ENCODE data around the gene KRT1.

DNA sequence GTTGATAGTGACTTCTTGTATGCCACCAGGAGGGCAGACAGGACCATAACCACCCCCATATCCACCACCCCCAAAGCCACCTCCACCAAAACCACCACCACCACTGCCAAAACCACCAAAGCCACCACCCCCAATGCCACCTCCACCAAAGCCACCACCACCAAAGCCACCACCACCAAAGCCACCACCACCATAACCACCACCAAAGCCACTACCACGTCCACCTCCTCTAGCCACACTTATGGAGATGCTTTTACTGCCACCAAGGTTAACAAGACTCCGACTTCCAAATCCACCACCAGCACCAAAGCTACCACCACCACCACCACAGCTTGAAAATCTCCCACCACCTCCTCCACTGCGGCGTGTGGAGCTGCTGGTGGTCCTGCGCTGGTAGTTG, 332 bp downstream of the KRT1 start:
- TF ChIP-seq EP300 (IDR thresholded peaks at IDR 0.05), result no peak
- TF ChIP-seq CTCF (IDR thresholded peaks at IDR 0.05), result no peak
- TF ChIP-seq POLR2A (IDR thresholded peaks at IDR 0.05), result no peak

Measured in suprapubic skin (tissue), 3 donors.